ENCODE results near the gene C1GALT1.

The C1GALT1 gene

DNA sequence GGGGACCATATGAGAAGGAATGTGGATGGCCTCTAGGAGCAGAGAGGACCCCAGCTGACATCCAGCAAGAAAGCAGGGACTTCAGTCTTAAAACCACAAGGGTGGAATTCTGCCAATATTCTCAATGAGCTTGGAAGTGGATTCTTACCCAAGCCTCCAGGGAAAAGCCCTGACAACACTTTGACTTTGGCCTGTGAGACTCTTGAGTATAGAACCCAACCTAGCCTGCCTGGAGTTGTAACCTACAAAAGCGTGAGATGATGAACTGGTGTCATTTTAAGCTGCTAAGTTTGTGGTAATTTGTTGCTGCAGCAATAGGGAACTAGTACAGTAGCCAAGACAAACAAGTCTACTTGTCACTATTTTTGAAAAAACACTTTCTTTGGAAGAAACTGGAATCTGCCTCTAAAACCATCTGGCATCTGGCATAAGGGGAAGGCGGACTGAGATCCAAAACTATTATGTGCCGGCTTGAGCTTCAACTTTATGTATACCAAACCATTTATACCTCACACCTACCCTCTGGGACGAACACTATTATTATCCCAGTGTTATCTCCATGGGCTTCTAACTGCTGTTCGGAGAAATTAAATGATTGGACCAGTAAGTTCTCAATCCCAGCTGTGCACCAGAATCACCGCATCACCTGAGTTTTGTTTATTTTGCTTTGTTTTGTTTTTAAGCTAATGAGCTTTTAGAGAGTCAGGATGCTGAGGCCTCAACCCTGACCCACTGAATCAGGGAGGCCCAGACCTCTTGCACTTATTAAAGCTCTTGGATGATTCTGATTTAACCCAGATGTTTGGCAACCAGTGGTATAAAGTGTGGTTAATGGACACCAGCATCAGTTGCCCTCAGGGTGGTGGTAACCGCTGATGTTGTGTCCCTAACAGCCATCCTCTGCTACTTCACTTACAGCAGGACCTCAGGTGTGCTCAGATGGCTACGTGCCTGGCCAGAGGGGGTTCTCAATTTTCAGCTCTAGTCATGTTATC is 83.0 kb downstream of the C1GALT1 start:
- no peak for DNase-seq (ENCODE audit: low read depth in 4 of 4, low spot score in 1 of 4)

DNA sequence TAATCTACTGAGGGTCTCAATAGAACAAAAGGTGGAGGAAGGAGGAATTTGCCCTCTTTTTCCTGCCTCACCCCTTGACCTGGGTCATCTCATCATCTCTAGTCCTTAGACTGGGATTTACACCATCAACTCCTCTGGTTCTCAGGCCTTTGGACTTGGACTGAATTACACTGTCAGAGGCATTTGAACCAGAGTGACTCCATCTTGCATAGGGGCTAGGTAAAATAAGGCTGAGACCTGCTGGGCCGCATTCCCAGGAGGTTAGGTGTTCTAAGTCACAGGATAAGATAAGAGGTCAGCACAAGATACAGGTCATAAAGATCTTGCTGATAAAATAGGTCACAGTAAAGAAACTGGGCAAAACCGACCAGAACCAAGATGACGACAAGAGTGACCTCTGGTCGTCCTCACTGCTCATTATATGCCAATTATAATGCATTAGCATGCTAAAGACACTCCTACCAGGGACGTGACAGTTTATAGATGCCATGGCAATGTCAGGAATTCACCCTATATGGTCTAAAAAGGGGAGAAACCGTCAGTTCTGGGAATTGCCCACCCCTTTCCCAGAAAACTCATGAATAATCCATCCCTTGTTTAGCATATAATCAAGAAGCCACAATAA is 84.0 kb downstream of the C1GALT1 start:
- no peak for DNase-seq (ENCODE audit: low read depth in 4 of 4, low spot score in 1 of 4)

DNA sequence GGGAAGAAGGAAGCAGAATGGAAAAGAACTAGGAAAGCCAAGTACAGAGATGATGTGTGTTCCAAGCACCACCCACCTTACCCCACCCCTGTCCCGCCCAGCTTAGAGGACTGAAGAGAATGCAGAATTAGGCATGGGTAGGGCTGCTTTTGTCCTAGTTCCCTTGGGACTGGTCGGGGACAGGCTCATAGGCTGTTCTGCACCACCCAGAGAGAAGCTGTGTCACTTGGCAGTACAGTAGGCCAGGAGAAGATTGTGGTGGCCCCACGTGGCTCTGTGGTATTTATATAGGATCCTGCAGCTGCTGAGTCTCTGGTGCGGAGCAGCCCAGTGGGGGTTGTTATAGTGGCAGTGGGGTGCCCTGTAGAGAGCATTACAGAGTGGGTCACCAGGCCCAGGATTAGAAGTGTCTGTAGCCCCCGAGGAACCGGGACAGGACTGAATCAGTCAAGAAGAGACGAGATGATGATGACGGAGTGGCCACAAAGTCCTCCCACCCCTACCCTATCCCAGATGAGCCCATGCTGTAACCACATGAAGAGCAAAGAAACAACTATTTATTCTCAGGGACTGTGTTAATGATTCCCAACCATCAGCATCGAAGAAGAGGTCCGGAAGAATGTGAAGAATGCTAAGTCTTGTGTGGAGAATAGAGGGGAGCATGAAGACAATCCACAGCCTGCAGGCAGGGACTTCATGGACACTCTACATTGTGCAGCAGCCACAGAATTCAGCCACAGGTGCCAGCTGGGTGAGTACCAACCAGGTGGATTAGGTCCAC is 88.9 kb downstream of the C1GALT1 start:
- no peak for DNase-seq (ENCODE audit: low read depth in 4 of 4, low spot score in 1 of 4)

DNA sequence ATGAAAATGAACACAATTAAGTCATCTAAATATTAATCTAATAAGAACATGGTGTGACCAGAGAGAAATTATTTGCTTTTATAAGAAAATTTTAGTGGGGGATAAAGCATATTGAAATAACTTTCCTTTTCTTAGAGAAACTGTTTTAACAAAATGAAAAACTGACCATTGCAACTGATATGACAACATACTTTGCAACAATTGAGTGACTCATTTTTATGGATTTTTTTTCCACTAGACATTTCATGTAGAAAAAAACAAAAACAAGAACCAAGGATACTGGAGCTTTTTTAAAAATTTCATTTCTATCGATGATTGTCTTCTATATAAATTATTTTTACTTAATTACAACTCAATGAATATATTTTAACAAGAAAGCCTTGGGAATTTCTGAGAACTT is 90.0 kb downstream of the C1GALT1 start:
- DNase-seq (ENCODE audit: low read depth in 4 of 4, low spot score in 1 of 4): no peak

DNA sequence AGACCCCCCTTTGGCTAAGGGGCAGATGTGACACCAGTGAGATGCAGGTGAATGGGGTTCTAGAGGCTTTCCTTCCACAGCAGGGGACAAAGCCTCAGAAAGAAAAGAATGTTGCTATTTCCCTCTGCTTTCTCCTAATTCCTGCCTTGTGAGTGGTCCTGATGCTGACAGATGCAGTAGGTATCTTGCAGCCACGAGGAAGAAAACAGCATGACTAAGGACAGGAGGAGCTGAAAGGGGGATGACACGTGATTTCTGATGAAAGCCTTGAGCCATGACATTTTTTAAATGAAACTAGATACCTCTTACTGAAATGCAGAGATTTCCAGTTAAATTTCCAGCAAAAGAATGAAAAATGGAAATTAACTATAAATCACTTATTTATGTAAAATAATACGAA is 92.4 kb downstream of the C1GALT1 start:
- no peak for DNase-seq (ENCODE audit: low read depth in 4 of 4, low spot score in 1 of 4)

DNA sequence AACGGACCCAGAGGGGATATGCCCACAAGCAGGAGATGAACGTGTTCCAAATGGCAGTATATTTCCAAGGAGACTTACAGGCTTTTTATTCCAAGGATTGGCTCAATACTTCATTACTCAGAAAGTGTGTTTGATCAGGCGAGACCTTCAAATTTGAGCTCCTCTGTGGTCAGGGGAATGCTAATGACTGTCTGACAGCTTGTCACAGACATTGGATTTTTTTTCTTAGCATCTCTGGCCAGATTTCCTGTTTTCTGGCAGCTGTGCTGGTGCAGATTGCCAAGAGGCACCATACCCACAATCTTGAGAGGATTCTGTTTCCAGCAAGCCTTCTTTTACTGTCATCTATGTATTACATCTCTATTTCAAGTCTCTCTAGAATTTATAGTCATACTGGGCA is 93.8 kb downstream of the C1GALT1 start:
- no peak for DNase-seq (ENCODE audit: low read depth in 4 of 4, low spot score in 1 of 4)

DNA sequence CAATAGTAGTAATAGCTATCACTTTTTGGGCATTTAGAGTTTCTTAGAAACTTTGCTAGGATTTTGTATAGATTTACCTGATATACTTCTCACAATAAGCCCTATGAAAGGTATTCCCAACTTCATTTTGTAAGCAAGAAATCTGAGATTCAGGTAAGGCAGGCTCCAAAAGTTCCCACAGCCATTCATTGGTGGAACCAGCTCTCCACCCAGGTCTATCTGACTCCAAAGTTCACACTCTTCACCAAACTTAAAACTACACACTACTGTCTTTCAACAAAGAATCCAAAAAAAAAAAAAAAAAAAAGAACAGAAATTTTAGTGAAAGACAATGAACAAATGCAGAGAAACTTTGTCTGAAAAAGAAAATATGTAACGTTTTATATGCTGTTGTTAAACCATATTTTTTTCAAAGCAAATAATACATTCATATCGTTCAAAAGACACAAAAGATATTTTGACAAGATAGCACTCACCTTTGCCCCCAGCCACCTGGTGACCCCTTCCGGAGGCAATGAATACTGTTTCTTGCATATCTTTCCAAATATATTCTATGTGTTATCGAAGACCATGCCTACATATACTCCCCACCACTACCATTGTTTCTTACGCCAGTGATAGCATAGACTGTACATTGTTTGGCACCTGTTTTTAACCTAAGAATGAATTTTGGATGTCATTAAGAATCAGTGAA is 108.2 kb downstream of the C1GALT1 start:
- no peak for DNase-seq (ENCODE audit: low read depth in 4 of 4, low spot score in 1 of 4)

DNA sequence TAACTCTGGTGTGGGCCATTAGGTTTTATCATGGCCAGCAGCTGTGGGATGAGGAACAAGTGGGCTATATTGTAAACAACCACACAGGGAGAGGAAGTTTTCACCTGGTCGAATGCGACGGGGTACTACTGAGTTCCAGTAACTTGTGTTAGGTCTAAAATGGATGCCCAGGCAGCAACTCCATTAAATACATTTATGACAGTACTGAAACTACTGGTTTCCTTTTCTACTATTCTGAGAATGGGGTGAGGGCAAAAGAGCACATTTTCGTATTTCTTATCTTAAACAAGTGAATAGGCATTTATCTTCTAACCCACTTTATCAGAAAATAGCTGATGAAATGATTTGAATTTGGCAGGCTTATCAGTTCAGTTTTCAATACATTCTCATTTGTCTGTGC is 109.7 kb downstream of the C1GALT1 start:
- no peak for DNase-seq (ENCODE audit: low read depth in 4 of 4, low spot score in 1 of 4)

DNA sequence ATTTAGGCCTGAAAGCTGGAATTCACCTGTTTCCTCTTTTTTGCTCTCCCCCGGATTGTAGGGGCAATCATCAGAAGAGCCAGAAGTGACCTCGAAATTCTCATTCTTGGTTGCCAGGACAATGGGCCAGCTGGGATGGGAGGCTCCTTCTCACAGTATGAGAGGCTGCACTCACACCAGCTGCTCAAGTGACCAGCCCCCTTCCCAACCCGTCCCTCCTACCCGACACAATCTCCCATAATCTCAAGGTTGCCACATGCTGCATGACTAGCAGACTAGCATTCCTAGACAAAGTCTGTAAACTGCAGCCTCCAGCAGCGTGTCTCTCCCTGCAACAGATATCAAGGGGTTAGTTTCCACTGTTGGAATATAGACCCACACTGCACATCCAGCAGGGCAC is 110.3 kb downstream of the C1GALT1 start:
- no peak for DNase-seq (ENCODE audit: low read depth in 4 of 4, low spot score in 1 of 4)

DNA sequence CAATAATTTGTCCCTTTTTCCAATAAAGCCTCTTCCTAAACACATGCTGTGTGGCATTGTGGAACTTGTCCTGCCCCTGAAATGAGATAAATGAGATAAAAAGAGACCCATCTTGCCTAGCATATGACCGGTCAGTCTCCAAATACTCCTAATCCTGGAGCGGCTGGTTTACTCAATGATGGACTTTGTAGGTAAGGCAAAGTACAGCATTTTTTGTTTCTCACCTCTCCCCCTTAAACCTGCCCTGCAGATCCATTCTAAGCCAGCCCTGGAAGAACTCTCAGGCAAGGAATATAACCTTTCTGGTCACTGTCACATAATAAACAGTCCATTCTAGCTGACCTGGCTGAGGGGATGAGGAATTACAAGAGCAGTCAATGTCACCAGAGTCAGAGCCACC is 110.7 kb downstream of the C1GALT1 start:
- DNase-seq (ENCODE audit: low read depth in 4 of 4, low spot score in 1 of 4): no peak

DNA sequence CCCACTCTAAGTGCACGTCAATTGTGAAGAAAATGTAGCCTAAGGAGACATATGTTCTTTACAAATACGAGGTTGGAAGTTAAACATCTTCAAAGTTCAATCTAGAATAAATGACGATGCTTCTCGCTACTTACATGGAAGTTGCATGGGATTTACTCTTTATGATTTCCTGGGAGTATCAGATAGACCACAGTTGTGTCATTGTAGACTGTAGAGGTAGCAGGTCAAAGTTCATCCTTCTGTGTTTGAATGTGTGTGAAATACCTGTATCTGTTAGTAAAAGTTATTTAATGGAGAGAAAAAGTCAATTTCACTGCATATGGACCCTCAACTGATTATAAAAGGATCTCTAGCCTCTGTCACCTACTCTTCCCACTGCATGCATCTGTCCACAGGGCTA is 112.6 kb downstream of the C1GALT1 start:
- DNase-seq (ENCODE audit: low read depth in 4 of 4, low spot score in 1 of 4): no peak
